GM12875 (cell line): ENCODE measurements around the gene RPL9.

Experiments
- H3K4me3 ChIP-seq: one replicate; pipeline ENCODE4 v1.5.1; 2011; ENCODE audit warnings: low read depth, low read length, control low read depth
- TF ChIP-seq, protein P1 (sequence below): IDR thresholded peaks from 2 replicates; pipeline ENCODE4 v1.5.1; 2011; ENCODE audit warnings: low read depth, mild to moderate bottlenecking, control low read depth, inconsistent platforms, low read length, moderate library complexity, borderline replicate concordance; ENCODE audit not compliant: insufficient read depth

The RPL9 gene

DNA sequence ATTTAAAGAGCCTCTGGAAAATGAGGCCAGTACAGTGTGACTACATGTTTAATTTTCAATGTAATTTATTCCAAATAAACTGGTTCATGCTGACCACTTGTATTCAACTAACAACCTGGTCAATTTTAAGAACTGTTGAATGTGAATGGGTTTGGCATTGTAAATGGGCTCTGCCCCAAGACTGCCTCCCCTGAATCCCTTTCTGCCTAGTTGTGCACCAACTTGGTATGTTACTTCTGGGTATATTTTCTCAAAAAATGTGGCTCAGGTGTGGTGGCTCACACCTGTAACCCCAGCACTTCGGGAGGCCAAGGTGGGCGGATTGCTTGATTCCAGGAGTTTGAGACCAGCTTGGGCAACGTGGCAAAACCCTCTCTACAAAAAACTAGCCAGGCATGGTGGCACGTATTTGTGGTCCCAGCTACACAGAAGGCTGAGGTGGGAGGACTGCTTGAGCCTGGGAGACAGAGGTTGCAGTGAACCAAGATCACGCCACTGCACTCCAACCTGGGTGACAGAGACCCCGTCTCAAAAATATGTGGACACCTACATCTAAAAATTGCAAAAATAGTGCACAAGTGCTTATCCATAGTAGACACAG is 7.2 kb downstream of the RPL9 start:
- TF ChIP-seq, protein P1, sequence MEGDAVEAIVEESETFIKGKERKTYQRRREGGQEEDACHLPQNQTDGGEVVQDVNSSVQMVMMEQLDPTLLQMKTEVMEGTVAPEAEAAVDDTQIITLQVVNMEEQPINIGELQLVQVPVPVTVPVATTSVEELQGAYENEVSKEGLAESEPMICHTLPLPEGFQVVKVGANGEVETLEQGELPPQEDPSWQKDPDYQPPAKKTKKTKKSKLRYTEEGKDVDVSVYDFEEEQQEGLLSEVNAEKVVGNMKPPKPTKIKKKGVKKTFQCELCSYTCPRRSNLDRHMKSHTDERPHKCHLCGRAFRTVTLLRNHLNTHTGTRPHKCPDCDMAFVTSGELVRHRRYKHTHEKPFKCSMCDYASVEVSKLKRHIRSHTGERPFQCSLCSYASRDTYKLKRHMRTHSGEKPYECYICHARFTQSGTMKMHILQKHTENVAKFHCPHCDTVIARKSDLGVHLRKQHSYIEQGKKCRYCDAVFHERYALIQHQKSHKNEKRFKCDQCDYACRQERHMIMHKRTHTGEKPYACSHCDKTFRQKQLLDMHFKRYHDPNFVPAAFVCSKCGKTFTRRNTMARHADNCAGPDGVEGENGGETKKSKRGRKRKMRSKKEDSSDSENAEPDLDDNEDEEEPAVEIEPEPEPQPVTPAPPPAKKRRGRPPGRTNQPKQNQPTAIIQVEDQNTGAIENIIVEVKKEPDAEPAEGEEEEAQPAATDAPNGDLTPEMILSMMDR: no peak

DNA sequence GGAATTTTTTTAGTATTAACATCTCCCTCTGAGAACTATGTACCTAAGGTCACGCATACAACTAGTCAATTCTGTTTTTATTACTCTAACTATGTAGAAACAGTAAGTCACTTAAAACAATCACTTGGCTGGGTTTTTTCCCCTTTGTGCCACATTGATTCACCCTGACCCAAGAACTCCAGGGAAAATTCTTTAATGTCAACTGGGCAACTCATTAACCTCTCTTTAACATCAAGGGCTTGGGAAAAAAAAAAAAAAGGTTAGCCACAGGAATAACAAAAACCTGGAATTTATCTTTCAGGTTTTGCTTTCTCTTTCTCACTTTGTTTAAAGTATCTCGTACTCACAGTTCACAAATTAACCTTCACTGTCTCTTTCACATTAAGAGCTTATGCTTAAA is 8.1 kb downstream of the RPL9 start:
- TF ChIP-seq, protein P1: no peak
- no peak overlapping the region for H3K4me3 ChIP-seq

More for the DNA sequence above, 7.2 kb downstream of the RPL9 start:
- H3K4me3 ChIP-seq: no peak overlapping the region

DNA sequence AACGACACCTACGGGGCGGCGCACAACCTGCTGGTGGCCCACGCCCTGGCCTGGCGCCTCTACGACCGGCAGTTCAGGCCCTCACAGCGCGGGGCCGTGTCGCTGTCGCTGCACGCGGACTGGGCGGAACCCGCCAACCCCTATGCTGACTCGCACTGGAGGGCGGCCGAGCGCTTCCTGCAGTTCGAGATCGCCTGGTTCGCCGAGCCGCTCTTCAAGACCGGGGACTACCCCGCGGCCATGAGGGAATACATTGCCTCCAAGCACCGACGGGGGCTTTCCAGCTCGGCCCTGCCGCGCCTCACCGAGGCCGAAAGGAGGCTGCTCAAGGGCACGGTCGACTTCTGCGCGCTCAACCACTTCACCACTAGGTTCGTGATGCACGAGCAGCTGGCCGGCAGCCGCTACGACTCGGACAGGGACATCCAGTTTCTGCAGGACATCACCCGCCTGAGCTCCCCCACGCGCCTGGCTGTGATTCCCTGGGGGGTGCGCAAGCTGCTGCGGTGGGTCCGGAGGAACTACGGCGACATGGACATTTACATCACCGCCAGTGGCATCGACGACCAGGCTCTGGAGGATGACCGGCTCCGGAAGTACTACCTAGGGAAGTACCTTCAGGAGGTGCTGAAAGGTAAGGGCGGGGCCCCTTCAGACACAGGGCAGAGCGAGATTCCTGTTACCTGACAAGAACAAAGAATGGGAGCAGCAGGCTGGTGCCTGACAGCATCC is 11.7 kb downstream of the RPL9 start:
- TF ChIP-seq, protein P1: peak; percentile 39; the same call in 1 of the 2 replicates
- no peak overlapping the region for H3K4me3 ChIP-seq

DNA sequence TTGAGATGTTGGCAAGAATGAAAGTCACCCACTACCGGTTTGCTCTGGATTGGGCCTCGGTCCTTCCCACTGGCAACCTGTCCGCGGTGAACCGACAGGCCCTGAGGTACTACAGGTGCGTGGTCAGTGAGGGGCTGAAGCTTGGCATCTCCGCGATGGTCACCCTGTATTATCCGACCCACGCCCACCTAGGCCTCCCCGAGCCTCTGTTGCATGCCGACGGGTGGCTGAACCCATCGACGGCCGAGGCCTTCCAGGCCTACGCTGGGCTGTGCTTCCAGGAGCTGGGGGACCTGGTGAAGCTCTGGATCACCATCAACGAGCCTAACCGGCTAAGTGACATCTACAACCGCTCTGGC is 12.3 kb downstream of the RPL9 start:
- TF ChIP-seq, protein P1: no peak
- no peak overlapping the region for H3K4me3 ChIP-seq

DNA sequence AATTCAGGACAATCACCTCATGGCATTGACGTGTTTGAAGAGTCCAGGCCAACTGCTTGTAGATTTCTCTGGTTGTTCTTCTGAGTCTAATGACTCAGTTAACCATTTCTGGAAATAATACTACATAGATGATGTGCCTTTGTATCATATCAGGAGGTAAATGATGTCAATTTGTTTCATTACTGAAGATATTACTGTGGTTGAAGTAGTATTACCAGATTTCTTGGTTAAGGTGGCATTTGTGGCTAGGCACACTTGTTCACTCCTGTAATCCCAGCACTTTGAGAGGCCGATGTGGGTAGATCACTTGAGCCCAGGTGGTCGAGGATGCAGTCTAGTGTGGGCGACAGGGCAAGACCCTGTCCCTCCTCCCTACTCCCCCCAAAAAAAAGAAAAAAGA is 15.7 kb downstream of the RPL9 start:
- TF ChIP-seq, protein P1: no peak
- no peak overlapping the region for H3K4me3 ChIP-seq

DNA sequence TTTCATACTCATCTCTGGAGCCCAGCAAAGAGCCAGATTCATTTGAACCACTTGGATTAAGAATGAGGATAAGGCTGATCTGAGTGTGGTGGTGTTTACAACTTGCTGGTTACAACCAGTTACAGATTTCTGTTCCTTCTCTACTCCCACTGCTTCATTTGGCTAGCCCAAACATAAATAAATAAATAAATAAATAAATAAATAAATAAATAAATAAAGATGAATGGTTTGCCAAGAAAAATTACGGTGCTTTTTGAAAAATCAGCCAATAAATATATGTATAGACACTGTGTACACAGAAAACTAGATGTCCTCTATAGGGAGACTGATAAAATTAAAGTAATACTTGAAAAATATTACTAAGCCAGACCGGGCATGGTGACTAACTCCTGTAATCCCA is 17.1 kb downstream of the RPL9 start:
- H3K4me3 ChIP-seq: no peak overlapping the region
- TF ChIP-seq, protein P1: no peak
